Hepatic stellate cell (primary cell): ENCODE data around the gene ARSK.

ENCODE experiments used
- DNase-seq: peaks from one replicate; pipeline ENCODE4 v3.0.0; 2011; ENCODE audit warnings: low spot score

The ARSK gene

GRCh38 chr5:95647886-95648860, 93.3 kb downstream of the ARSK start:
- DNase-seq: no peak

DNA sequence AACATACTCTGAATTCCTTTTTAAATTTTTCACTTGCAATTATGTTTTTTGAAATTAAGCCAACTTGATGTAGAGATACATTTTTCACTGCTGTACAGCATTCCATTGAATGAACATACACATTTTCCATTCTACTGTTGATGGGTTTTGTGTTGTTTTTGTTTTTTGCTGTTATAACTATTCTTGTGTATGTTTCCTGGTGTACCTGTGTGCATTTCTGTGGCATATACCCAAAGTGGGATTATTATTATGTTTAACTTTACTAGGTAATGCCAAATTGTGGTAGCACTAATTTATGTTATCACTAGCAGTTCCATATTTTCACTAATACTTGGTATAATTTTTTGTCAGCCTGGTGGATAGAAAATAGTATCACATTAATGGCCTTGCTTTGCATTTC, 94.4 kb downstream of the ARSK start:
- no peak for DNase-seq

GRCh38 chr5:95649842-95650620, 95.1 kb downstream of the ARSK start:
- no peak for DNase-seq

DNA sequence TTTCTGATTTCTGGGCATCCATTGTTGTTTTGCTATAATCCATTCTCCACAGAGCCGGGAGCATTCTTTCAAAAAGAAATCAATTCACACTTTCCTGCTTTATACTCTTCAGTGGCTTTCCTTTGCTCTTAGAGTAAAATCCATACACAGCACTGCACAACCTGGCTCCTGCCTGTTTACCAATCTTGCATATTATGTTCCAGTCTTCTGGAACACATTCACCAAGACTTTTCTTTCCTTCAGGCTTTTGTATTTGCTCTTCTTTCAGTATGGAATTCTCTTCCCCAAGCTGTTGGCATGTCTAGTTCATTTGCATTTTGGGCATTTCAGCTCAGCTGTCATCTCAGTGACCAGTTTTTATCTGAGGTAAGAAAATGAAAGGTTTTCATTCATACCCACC, 97.9 kb downstream of the ARSK start:
- no peak for DNase-seq

DNA sequence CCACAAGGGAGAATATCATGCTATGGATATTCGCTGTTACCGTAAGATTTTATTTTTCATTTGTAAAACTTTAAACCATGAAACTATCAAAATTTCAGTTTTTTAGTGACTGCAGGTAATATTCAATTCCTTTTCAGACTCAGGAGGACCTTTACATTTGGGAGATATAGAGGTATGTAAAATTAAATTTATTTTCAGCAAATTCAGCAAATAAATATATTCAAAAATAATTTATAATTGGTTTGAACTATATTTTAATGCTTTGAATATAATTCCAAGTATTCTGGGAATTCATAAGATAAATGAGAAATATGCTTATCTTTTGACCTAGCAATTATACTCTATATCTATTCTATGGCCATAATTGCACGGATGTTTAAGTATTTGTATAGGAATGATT, 99.3 kb downstream of the ARSK start:
- no peak for DNase-seq
